ENCODE measurements around the gene RNU6-8.
A peak's percentile ranks its signal among the peaks of the same experiment; 100 is the strongest.

RNU6-8 gene

DNA sequence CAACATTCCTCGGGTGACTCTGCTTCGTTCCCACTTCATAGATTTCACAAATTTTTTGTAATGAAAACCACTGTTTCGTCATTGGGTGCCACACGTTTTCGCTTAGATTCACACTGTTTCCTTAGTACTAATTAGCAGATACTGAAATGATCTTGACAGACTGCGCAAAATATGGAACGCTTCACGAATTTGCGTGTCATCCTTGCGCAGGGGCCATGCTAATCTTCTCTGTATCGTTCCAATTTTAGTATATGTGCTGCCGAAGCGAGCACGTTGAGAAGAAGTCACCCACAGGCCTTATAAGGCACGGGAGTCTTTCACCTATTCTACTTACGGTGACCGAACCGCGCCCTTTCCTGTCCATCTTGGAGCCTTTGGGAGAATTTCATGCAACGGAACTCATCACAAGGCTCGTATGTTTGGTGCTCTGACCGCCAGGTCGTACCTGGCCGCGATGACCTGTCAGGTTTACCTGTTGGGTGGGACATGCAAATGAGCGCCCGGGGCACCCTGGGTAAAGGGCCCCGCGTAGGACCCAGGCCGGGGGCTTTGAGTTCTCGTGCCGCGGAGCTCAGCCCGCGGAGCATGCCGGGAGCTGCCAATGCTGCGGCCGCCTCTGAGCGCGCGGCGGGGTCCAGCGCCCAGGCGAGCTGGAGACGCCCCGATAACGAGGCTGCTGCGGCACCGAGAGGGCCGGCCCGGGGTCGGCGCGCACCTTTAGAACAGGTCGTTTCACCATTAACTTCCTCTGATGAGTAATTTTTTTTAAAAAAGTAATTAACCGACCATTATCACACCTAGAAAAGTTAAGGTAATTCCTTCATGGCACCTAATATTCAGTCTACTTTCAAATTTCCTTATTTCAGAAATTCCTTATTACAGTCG, at the start of gene RNU6-8:
RNU6-8 (minus strand) TSS at position 272 of the 885 bp plus-strand sequence.
- peak; percentile 95 for DNase-seq

DNA sequence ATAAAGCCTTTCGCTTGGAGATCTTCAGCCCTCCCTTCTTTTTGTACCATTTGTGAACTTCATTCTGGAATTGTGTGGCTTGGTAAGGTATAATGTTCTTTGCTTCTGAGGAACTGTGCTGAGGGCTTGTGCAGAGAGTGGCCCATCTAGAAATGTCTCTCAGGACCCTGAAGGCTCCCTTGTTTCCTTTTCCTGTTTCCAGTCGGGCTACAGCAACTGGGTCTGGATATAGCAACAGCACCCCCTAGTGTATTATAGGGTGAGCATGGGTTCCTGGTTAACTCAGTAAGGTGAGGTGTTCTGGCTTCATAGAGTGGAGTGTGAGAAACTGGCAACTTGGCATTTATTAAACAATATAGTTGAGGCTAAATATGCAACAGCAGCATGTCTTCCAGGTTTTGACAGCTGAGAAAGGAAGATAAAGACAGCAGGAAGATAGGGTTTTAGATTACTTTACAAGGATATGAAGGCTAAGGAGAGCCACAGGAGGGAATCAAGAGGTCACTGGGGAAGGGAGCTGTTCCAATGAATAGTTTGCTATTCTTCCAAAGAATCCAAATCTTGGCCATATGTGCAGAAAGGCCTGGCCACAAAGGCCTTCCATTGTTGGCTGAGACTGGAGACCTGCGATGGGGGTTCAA, 49.1 kb upstream of the RNU6-8 start:
- no peak for DNase-seq

DNA sequence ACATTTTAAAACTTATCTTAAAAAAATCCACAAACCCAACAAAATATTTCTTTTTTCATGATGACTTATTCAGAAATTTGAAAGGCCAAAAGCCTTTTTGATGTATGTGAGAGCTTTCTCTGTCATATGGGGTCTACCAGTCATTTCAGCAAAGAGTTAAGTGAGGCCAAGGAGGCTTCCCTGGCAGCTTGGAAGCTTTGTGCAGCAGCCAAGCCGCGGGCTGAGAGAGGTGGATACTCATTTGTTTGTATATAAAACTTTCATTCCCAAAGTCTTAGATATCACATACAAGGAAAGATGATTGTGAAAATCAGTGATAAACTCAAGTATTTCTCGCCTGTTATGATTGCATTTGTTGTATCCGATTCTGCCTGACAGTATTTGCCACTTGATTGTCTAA, 48.5 kb upstream of the RNU6-8 start:
- no peak for DNase-seq

DNA sequence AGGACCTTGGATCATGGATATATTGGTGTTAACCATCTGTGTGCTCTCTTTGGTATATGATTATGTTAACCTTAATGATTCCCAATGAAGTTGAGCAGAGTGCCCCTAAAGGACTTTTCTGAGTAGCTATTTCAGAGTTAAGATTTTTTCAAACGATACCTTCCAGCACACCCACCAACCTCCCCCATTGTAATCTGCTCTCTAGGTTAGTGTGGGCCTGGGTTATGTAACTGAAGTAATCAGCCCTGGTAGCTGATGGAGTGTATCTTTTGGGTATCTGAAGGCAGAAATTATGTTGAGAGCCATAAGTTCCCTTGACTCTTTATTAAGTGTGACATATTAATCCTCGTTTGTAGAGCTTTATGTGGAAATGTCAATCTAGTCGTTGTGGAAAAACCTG, 47.6 kb upstream of the RNU6-8 start:
- DNase-seq: no peak

DNA sequence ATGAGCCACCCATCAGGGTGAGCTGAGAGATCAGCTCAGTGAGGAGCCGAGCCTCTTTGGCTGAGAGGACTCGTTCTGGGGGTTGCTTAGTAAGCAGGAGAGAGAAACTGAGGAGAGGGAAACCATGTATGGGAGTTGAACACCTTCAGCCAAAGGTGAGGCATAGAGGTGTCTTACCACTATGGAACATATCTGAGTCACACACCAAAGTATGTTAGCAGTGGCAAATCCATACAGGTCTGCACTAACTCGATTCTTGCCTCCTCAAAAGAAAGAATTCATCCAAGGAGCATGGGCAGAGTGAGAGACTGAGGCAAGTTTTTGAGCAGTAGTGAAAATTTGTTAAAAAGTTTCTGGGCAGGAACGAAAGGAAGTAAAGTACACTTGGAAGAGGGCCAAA, 46.7 kb upstream of the RNU6-8 start:
- no peak for DNase-seq

DNA sequence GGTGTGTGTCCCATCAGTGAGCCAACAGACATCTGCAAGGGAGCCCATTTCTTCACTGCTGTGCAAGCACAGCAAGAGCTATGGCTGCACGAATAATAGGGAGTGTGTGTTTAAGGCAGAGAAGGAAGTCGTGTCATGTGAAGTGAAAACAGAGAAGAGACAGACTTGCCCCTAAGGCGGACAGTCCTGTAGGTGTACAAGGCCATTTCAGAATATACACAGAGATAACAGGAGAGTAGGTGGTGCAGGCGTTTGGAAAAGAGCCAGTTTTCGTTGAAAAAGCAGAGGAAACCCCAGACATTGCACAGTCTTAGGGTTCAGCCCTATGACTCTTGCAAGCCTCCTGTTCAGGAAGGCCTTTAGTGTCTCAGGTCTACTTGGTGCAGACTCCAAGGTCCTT, 46.3 kb upstream of the RNU6-8 start:
- no peak for DNase-seq

DNA sequence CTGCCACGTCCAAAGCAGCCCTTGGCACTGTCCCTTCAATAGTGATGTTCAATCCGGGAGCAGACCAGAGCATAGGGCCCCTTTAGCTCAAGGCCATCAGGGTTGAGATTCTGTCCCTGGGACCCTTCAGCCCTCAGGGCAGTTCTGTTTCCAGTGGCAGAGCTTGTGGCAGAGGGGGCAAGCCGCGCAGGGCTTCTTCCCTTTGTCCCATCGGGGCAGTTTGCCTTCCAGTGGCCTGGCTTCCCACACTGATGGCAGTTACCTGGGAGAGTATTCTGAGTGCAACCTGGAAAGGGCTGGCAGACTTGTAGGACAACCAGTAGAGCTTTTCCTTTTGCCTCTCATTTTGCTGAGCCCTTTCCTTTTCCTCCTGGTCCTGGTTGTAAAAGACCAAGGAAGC, 43.7 kb upstream of the RNU6-8 start:
- DNase-seq: no peak

DNA sequence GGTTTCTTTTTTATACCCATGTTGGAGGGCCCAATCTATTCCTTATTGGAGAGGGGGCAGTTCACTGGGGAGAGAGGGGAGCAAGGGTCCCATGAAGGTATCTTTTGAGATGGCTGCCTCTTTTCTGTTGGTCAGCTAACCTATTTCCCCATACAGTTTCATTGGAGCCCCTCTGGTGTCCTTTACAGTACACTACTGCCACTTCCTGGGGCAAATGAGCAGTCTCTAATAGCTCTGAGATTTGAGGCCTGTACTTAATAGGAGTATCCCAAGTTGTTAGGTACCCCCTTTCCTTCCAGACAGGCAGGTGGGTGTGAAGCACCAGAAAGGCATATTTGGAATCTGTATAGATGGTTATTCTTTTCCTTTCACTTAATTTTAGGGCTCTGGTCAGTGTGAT, 41.3 kb upstream of the RNU6-8 start:
- DNase-seq: no peak

DNA sequence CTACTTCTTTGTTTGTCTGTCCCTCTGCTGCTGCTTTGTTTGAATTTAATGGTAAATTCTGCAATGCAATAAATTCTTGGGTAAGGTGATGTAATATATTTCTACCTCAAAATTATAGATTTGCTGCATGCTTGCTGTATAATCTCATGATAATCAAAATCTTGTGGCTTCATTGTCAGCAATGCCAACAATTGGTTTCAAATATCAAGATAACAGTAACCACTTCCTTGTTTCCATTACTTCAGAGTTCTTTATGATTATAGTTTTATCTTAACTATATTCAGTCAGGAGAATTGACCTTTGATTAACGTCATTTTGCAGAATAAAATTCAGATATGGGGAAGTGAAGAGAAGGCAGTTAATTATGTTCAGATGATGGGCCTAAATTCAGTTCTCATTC, 30.2 kb upstream of the RNU6-8 start:
- DNase-seq: no peak

DNA sequence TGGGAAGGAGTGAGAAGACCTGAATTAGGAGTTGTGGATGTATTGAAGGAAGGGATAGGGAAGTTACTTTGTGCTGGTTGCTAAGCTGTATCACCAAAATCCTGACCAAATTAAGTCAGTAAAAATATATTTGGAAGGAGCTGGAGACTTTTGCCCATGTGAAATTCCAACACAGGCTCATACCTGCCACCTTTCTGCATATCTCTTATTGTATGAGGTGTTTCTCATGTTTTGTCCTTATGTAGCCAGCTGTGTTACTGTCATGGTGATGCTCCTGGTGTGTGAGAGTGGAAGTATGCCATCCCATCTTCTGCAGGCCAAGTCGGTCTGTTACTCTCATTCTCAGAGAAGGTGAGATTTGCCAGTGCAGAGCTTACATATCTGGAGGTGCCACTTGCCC, 29.4 kb upstream of the RNU6-8 start:
- no peak for DNase-seq

DNA sequence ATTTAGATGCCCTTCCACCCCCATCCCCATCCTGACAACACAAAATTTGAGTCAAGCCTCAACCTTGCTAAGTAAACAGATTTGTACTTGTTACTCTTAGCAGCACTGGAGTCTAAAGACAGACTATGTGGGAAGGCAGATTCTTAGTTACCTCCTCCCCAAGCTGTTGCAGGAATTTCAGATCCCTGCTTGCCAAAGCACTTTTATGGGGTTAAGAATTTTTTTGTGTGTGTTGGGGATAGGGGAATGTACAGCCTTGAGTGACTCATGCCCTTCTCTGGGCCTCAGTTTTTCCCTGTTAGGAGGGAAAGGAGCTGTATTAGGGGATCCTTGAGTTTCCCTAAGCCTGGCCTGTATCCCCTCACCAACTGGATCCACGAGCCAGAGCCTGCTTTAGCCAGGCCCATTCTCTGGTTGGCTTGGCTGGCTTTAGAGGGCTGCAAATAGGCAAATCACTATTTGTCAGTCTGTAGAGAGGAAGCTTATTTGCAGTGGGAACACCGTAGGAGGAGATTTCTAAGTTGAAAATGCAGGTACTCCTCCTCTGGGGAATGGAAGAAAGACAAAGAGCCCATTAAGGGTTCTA, 27.7 kb upstream of the RNU6-8 start:
- DNase-seq: no peak

DNA sequence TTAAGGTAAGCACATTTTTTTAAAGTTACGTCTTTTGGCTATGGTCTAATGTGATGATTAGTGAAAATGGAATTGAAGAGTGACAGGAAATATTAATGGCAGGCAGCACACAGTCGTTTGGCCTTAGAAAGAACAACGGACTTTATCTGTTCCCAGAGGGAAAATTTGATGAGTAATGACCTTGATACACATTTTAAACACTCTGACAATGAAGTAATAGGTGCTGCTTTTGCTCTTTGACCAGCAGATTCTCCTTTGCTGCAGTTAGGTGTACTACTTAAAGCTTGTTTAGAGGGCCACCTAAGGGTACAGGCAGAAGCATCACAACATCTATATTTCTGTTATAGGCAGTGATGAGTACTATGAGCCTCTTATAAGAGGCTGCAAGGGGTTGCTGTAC, 27.1 kb upstream of the RNU6-8 start:
- DNase-seq: no peak

DNA sequence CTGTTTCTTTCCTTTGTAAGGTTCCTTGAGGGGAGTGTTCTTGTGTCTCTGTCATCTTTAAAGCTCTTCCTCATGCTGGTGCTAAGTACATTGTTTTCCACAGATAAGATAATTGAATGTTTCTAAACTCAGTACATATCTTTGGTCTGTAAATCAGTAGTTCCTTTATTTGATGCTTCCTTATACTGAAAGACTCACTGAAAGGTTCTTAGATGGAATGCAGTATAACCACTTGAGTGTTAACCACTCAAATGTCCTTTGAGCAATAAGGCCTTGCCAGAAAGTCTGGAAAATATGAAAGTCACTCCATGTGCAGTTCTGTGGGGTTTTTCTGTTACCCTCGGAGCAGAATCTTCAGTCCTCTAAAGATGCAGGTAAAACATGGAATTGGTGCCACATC, 23.0 kb upstream of the RNU6-8 start:
- no peak for DNase-seq

DNA sequence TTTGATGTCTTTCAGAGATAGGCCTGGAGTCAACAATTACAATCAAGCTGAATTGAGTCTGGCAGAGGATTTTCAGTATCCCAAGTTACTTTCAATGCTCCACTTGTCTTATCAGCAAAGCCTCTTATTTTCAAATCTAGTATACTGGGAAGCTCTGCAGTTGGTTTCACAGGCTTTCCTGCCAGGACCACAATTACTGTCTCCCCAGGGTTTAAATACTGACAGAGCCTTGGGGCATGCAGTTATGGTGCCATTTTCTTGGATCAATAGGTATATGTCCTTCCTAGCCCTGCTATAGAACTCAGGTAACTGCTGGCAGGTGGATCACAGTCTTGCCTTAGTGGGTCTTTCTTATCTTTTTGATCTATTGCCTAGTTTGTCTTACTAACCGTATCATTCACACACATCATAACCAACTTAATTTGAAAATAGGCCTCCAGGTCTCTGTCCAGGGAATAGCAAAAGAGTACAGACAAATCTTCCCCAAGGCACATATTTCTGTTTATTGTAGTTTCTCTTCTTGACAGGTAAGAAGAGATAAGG, 22.4 kb upstream of the RNU6-8 start:
- DNase-seq: no peak

DNA sequence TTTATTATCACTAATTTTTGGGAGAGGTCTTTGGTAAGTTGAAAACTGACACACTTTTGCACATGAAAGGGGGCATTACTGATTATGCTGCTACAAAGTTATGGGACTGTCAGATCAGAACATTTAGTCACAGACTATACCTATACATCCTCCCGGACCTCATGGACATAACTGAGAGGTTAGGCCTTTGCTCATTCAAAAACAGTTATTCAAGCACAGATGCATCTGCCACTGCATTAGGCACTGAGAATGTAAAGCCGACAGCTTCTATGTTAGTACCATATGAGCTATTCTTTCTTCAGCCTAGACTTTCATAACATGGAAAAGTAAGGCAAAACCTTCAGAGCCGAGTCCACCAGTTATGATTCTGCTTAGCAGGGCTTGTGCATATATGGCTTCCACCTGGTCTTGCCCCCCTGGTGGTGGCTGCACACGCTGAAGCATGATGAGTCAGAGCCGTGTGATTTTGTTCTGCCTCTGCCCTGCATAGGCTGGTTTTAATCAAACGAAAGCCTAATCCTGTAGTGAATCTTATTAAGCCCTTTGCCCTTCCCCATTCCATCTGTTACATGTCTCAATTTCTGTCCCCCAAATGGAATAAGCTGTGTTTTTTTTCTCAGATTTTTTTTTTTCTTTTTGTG, 21.8 kb upstream of the RNU6-8 start:
- DNase-seq: peak; percentile 31

DNA sequence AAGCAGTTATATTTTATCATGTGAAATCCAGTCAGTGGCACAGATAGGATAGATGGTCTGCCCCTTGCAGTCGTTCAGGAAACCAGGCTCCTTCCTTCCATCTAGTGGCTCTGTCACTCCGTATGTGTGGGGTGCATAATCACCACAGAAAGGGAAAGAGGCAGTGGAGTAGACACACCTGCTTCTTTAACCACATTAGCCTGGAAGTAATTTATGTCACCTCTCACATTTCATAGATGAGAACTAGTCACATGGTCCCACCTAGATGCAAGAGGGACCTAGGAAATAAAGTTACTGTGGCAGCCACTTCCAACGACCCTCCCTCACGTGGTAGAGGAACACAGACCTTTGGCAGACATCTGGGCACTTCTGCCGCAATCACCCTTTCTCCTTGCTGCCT, 14.2 kb upstream of the RNU6-8 start:
- DNase-seq: no peak

DNA sequence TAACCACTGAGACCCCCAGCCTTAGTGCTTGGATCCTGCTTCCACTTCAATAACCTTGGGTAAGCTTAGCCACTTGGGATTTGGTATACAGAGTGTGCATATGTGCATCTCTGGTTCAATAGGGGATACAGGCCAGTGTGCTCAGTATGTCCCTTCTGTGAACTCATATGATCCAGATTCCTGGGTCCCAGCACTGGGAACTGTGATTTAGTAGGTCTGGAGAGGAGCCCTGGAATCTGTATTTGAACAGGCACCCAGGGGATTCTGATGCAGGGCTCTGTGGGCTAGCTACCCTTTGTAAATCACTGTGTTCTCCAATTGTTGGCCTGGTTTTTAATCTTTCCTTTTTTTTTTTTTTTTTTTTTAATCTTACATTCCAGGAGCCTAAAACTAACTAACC, 9.8 kb upstream of the RNU6-8 start:
- DNase-seq: no peak

DNA sequence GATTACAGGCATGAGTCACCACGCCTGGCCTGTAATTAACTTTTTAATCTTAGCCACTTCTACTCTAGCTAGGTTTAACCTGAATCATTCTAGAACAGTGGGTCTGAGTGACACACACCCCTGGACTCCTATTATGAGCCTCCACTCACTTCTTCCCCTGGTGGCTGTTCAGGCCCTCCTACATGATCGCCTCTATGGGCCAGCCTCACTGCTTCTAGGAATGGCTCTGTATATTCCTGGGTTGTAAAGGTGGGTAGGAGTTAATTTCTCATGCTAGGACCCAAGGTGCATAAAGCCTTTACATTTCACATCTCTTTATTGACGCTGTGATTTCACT, 8.0 kb upstream of the RNU6-8 start:
- no peak for DNase-seq

DNA sequence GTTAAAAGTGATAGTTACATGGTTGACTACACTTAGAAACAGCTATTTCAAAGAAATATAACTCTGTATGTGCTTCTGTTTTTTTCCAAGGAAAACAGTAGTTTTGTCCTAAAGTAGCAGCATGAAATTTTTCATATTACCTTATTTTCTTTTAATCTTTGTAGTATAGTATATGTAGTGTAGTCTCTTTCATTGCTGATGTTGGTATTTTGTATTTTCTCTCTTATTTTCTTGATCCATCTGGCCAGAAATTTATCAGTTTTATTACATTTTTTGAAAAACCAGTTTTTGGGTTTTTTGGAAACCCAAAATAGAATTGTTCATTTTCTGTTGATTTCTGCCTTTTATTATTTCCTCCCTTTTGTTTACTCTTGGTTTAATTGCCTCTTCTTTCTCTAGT, 6.4 kb upstream of the RNU6-8 start:
- no peak for DNase-seq

DNA sequence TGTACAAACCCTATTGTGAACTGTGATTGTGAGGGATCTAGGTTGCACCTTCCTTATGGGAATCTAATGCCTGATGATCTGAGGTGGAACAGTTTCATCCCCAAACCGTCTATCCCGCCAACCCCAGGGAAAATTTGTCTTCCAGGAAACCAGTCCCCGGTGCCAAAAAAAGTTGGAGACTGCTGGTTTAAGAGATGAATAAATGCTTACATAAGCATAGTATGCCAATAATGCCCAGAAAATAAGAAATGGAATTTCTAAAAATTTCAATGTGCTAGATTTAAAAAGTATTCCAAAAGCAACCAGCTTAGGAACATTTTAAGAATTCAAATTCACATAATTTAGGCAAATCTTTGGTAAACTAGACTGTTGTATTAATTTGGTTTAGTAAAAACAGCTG, 5.4 kb upstream of the RNU6-8 start:
- no peak for DNase-seq

DNA sequence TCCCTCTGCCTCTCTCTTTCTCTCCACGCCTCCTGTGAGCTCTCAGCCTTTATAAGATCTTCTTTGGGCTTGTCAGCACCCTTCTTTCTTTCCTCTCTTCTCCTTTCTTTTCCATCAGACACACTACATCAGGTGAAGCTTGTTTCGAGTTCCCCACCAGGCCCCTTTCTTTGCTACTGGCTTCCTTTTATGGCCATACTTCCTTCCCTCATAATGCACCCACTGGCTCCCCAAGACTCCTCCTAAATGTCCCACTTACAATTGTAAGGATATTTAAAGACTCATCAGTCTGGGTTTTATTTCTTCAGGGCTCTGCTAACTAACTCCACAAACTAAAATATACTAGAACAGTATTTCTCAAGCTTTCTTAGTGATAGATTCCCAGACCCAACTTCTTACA, 3.5 kb upstream of the RNU6-8 start:
- no peak for DNase-seq

DNA sequence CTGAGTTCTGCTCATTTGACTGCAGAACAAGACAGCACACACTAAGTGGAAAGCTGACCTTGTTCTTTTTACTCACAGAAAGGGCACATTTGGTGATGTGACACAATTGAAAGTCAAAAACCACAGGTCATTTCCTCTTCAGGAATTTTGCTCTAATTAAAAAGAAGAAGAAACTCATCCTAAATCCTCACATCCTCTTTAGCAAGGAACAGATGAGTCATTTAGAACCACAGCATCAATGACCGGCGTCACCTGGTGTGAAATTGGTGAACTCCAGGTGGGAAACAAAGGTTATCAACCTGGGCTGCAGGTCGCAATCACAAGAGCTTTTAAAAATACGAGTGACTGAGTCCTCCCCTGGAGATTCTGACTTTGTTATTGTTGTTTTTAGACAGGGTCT, 2.9 kb upstream of the RNU6-8 start:
- DNase-seq: no peak

DNA sequence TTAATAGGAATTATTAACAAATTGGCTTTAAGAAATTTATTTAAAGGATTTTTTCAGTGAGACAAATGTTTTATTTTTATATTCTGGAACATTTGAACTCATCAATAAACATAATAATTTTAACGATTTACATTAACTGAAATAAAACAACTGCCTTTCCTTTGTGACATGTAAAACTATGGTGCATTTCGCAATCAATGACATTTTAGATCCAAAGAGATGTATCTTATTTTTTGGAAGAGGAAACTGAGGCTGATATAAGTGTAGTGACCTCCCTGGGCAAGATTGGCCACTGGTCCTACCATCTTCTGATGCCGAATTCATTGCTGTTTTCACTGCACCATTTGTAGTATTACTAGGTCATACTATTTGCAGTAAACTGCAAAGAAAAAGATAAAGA, 2.5 kb upstream of the RNU6-8 start:
- no peak for DNase-seq

DNA sequence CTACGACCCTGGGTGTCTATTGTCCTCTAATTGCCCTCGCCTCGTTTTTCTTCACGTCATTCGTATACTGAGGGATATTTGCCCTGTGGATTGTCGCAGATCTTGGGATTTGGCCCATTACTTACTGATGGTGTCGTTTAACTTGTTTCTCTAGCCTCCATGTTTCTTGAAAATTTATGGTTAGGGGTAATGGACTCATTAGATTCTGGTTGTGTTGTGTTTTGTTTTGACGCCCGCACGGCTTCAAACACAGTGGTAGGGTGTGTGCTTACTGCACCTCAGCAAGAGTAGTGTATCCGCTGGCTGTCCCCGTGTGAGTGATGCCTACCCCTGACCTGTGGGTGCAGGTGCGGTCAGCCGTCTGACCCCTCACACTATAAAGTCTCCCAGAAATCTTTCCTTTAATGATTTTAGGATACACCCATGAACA, 874 bp upstream of the RNU6-8 start:
- DNase-seq: no peak
